Immature natural killer cell (primary cell): ENCODE data around the gene SCFD1. TPM values are rescaled to one million over a fixed set of nuclear protein-coding genes. Genes with fewer than 3 reads are reported as not detected.

Source experiments
- DNase-seq, 3 donors: peaks; one replicate each; pipeline ENCODE4 v3.0.0; 2022; ENCODE audit warnings: mixed read lengths in 1 of 3
- H3K27ac Mint-ChIP-seq, 6 donors: one replicate each; pipeline ENCODE4 v1.8.0; 2020; ENCODE audit warnings: mixed read lengths in 6 of 6, mild to moderate bottlenecking in 5 of 6, inconsistent platforms in 4 of 6, moderate library complexity in 3 of 6
- H3K27me3 Mint-ChIP-seq, 3 donors: one replicate each; pipeline ENCODE4 v1.8.0; 2020 to 2021; ENCODE audit warnings: low read depth in 3 of 3, mild to moderate bottlenecking in 3 of 3, mixed read lengths in 3 of 3, moderate library complexity in 3 of 3, inconsistent platforms in 1 of 3
- H3K36me3 Mint-ChIP-seq, 3 donors: one replicate each; pipeline ENCODE4 v1.8.0; 2020; ENCODE audit warnings: mixed read lengths in 3 of 3, inconsistent platforms in 2 of 3, mild to moderate bottlenecking in 2 of 3
- H3K4me1 Mint-ChIP-seq, 2 donors: one replicate each; pipeline ENCODE4 v1.8.0; 2020; ENCODE audit warnings: inconsistent platforms in 2 of 2, mild to moderate bottlenecking in 2 of 2, mixed read lengths in 2 of 2, moderate library complexity in 1 of 2
- H3K4me3 Mint-ChIP-seq, 5 donors: one replicate each; pipeline ENCODE4 v1.8.0; 2020; ENCODE audit warnings: mild to moderate bottlenecking in 5 of 5, mixed read lengths in 5 of 5, inconsistent platforms in 3 of 5, moderate library complexity in 3 of 5
- H3K9me3 Mint-ChIP-seq, 6 donors: one replicate each; pipeline ENCODE4 v1.8.0; 2020; ENCODE audit warnings: mild to moderate bottlenecking in 6 of 6, mixed read lengths in 6 of 6, inconsistent platforms in 4 of 6, moderate library complexity in 3 of 6
- polyA plus RNA-seq, 3 donors: library from polyadenylated mRNA; unstranded; fragments of 300-500 nt; fragmentation: Illumina TruSeq; gene quantifications; one replicate each; pipeline ENCODE4 v1.2.3, GENCODE V29; 2021

The SCFD1 gene
- polyA plus RNA-seq, 3 donors from 2014 or later, result 47.3 to 72.6 (median 67.6) TPM

- Mint-ChIP-seq H3K36me3 (no peaks in the 10 kb centered on the region), H3K27ac (no peak overlapping the region), H3K9me3 (peaks cover 10 to 28% (median 17%) of the 10 kb centered on the region in 6 donors), H3K27me3 (peaks cover 6 to 15% (median 8%) of the 10 kb centered on the region in 3 donors), H3K4me3 (no peak overlapping the region), H3K4me1 (no peaks in the 10 kb centered on the region)
- no peak for DNase-seq
Observed at GRCh38 chr14:30759172-30760125, 137.3 kb downstream of the SCFD1 start.

DNA sequence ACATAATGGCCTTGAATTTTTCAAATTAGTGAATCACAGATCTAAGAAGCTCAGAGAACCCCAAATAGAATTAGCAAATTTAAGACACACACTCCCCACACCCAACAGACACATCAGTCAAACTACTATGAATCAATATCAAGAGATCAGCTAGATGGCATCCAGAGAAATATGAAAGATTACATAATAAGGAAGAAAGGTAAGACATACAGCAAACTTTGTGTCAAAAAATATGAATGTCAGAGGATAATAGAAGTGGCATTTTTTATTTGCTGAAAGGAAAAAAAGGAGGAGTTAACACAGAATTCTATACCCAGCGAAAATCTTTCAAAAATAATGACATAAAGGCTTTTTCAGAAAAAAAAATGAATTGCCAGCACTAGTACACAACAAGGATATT is 141.8 kb downstream of the SCFD1 start:
- Mint-ChIP-seq H3K4me1 (no peaks in the 10 kb centered on the region), H3K4me3 (no peak overlapping the region), H3K36me3 (no peaks in the 10 kb centered on the region), H3K27me3 (peaks cover 5 to 11% (median 5%) of the 10 kb centered on the region in 3 donors), H3K27ac (no peak overlapping the region), H3K9me3 (peaks cover 8 to 30% (median 17%) of the 10 kb centered on the region in 6 donors)
- no peak for DNase-seq

- no peak overlapping the region for H3K4me3 Mint-ChIP-seq
- H3K27ac Mint-ChIP-seq, result no peak overlapping the region
- no peaks in the 10 kb centered on the region for H3K4me1 Mint-ChIP-seq
- DNase-seq, result no peak
- no peaks in the 10 kb centered on the region for H3K36me3 Mint-ChIP-seq
- H3K9me3 Mint-ChIP-seq, result peaks cover 12 to 20% (median 15%) of the 10 kb centered on the region in 6 donors
- peaks cover 0 to 13% (median 8%) of the 10 kb centered on the region in 3 donors for H3K27me3 Mint-ChIP-seq
Observed at GRCh38 chr14:30767624-30768023, 145.5 kb downstream of the SCFD1 start.

- Mint-ChIP-seq H3K4me3 (no peak overlapping the region), H3K27ac (no peak overlapping the region), H3K9me3 (peaks cover 4 to 17% (median 5%) of the 10 kb centered on the region in 6 donors), H3K36me3 (no peaks in the 10 kb centered on the region), H3K4me1 (no peaks in the 10 kb centered on the region), H3K27me3 (peaks cover 0 to 16% (median 10%) of the 10 kb centered on the region in 3 donors)
- DNase-seq, result no peak
Observed at GRCh38 chr14:30768791-30769190, 146.7 kb downstream of the SCFD1 start.

- no peak overlapping the region for H3K27ac Mint-ChIP-seq
- no peaks in the 10 kb centered on the region for H3K36me3 Mint-ChIP-seq
- no peak overlapping the region for H3K4me3 Mint-ChIP-seq
- DNase-seq, result no peak
- H3K27me3 Mint-ChIP-seq, result peaks cover 0 to 16% (median 10%) of the 10 kb centered on the region in 3 donors
- peaks cover 0 to 13% (median 0%) of the 10 kb centered on the region in 6 donors for H3K9me3 Mint-ChIP-seq
- H3K4me1 Mint-ChIP-seq, result no peaks in the 10 kb centered on the region
Observed at GRCh38 chr14:30770376-30770775, 148.3 kb downstream of the SCFD1 start.

- Mint-ChIP-seq H3K4me1 (no peaks in the 10 kb centered on the region), H3K36me3 (no peaks in the 10 kb centered on the region), H3K27ac (no peak overlapping the region), H3K4me3 (no peak overlapping the region), H3K27me3 (peaks cover 0 to 14% (median 10%) of the 10 kb centered on the region in 3 donors), H3K9me3 (peaks cover 0 to 13% (median 0%) of the 10 kb centered on the region in 6 donors)
- no peak for DNase-seq
Observed at GRCh38 chr14:30771595-30771994, 149.5 kb downstream of the SCFD1 start.

DNA sequence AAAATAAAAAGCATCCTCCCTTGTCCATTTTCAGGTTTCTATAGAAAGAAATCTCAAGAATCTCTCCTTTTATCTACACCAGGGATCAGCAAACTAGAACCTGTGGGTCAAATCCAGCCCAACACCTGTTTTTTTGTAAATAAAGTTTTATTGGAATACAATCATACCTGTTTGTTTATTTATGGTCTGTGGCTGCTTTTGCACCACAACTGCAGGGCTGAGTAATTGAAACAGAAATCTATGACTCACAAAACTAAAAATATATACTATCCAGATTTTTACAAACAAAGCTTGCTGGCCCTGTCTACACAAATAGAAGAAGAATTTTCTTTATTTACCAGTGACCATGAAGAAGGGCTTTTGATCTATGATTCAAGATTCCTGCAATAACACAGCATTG is 157.1 kb downstream of the SCFD1 start:
- Mint-ChIP-seq H3K27ac (no peak overlapping the region), H3K4me3 (no peak overlapping the region), H3K27me3 (peaks cover 2 to 15% (median 4%) of the 10 kb centered on the region in 3 donors), H3K9me3 (peaks cover 0 to 5% (median 0%) of the 10 kb centered on the region in 6 donors), H3K4me1 (no peaks in the 10 kb centered on the region), H3K36me3 (peaks cover 0 to 4% (median 0%) of the 10 kb centered on the region in 3 donors)
- DNase-seq, result no peak

Other genes starting within 250 kb of the SCFD1 start
- gene G2E3, start 63.2 kb upstream of the SCFD1 start, polyA plus RNA-seq, result 10 to 100 TPM in 2 of 3 donors, 1 to 10 TPM in 1; 8.2 to 18.2 (median 12.8) TPM